ENCODE results near the gene SCD5. TPM values are rescaled to one million over a fixed set of nuclear protein-coding genes. Genes with fewer than 3 reads are reported as not detected.

SCD5 gene
- polyA plus RNA-seq, 1 donor from 2014 or later = not detected

DNA sequence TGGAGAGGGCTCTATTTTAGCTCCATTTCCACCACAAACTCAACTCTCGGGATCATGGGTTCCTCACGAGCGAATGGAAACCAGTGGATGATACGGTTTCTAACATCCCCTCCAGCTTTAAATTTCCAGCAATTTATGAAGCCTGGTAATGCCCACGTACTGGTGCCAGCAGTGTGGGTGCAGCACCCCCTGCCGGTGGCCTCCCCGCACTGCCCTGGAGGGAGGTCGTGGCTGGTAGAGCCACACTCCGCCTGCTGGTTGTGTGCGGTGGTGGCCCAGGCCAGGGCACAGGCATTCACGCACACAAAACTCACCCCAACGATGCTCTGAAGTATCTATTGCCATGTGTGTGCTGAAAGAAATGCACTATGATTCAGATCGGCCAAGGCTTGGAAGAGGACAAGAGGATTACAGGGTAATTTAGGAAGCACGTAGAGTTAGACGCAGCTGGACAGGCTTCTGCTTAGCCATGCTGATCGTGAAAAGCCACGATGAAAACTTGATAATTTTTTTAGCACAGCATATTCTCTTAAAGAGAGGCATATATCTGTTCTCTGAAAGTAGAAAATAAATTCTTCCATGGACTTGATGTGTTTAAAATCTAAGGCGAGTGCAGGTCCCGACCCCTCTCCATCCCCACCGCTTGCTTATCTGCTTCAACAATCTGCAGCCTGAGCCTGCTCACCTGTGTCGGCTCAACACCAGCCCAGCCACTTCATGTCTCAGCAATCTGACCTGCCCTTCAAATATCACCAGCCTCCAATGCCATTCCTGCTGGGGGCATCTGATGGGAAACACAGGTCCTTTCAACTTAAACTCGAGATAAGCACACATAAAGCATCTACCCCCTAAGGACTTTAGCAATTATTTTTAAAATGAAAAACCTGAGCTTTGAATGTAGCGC is 59.1 kb downstream of the SCD5 start:
- H3K9me3 Mint-ChIP-seq = peaks cover 0 to 1% (median 0%) of the 10 kb centered on the region in 3 donors
- no peak overlapping the region for H3K4me3 Mint-ChIP-seq
- no peaks in the 10 kb centered on the region for H3K4me1 Mint-ChIP-seq
- H3K36me3 Mint-ChIP-seq = no peaks in the 10 kb centered on the region
- no peak overlapping the region for H3K27ac Mint-ChIP-seq
- H3K27me3 Mint-ChIP-seq = peaks cover 3% of the 10 kb centered on the region

GRCh38 chr4:82737354-82737753 is 61.2 kb downstream of the SCD5 start:
- H3K27me3 Mint-ChIP-seq = peaks cover 7% of the 10 kb centered on the region
- H3K9me3 Mint-ChIP-seq = peaks cover 0 to 1% (median 0%) of the 10 kb centered on the region in 3 donors
- no peak overlapping the region for H3K27ac Mint-ChIP-seq
- no peaks in the 10 kb centered on the region for H3K4me1 Mint-ChIP-seq
- H3K36me3 Mint-ChIP-seq = no peaks in the 10 kb centered on the region
- H3K4me3 Mint-ChIP-seq = no peak overlapping the region

DNA sequence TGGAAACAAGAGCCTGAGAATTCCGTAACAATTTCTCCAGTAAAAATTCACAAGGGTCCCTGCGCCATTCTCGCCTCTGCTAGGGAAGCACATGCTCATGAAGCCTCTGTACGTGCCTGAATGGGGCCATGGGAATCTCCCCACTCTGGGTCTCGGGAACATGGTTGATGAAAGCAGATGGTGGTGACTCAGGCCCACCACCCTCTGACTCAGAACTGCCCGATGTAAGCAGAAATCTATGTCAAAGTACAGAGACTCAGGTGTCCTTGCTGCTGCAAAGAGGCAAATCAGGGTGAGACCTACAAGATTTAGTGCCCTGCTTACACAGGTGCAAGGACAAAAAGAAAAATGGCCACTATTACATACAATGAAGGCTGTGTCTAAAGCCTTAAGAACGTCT is 65.0 kb downstream of the SCD5 start:
- H3K27ac Mint-ChIP-seq = no peak overlapping the region
- peaks cover 1% of the 10 kb centered on the region for H3K36me3 Mint-ChIP-seq
- peaks cover 0 to 1% (median 0%) of the 10 kb centered on the region in 3 donors for H3K9me3 Mint-ChIP-seq
- peaks cover 4% of the 10 kb centered on the region for H3K27me3 Mint-ChIP-seq
- H3K4me3 Mint-ChIP-seq = no peak overlapping the region
- H3K4me1 Mint-ChIP-seq = no peaks in the 10 kb centered on the region

DNA sequence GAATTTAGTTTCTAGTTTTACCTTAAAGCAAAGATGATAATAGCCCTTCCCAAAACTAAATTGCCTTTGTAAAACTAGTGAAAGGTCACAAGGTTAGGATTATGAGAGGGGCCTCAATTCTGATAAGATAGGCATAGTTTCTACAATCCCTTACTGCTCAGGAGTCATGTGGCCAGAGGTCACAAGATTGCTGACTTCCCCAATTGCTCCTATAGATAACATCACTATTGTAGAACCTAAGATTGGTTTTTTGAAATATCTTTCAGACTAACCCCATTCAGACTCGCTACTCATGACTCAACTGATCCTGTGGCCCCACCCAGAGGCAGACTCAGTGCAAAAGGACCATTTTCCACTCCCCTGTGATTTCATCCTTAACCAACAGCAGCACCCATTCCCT is 70.3 kb downstream of the SCD5 start:
- peaks cover 2% of the 10 kb centered on the region for H3K36me3 Mint-ChIP-seq

DNA sequence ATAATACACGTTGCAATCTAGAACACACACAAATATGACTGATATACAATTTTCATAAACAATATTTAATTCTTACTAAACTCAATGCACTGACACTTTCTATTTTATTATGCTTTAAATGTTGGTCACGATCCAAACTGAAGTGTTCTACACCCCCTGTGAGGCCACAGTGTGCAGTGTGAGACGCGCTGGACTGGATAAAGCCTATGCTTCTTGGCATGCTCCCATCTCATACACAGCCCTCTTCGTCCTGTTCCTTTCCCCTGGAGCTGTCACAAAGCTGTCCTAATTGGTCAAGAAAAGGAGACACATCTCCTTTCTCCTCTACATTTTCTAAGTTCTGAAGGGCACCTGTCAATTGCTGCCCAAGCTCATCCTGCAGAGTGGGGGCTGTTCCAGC is 72.0 kb downstream of the SCD5 start:
- Mint-ChIP-seq H3K27ac (no peak overlapping the region), H3K4me1 (peaks cover 0 to 1% (median 0%) of the 10 kb centered on the region in 3 donors), H3K9me3 (no peaks in the 10 kb centered on the region), H3K27me3 (no peaks in the 10 kb centered on the region), H3K36me3 (peaks cover 2% of the 10 kb centered on the region), H3K4me3 (no peak overlapping the region)

More for the DNA sequence above, 70.3 kb downstream of the SCD5 start:
- no peaks in the 10 kb centered on the region for H3K9me3 Mint-ChIP-seq
- no peak overlapping the region for H3K4me3 Mint-ChIP-seq
- H3K27ac Mint-ChIP-seq = no peak overlapping the region
- peaks cover 3% of the 10 kb centered on the region for H3K27me3 Mint-ChIP-seq
- peaks cover 0 to 1% (median 0%) of the 10 kb centered on the region in 3 donors for H3K4me1 Mint-ChIP-seq

DNA sequence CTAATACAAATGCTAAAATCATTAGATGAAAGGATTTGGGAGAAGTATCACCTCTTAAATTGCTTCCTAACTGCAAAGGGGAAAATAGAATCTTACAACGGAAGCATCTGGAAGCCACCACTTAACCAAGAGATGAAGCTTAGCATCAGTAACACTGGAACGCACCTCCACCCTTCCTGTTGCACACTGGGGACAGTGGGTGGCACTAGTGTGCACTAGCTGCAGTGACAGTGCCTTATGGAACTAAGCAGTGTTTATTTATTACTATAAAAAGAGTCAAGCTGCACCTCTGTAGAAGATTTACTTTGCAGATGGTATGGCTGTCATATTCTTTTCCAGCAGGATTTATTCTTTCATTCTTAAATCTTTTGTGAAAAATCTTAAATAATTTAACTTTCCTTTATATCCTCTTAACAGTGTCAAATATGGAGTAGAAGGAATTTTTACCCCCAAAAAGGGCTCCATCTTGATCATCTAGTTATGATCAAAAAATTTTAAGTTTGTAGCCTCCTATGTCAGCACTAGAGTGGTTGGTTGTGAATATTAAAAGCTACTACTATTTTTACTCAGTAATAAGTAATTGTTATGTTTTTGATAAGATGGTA is 76.7 kb downstream of the SCD5 start:
- H3K36me3 Mint-ChIP-seq = no peaks in the 10 kb centered on the region
- H3K27ac Mint-ChIP-seq = no peak overlapping the region
- no peak overlapping the region for H3K4me3 Mint-ChIP-seq
- no peaks in the 10 kb centered on the region for H3K27me3 Mint-ChIP-seq
- H3K4me1 Mint-ChIP-seq = no peaks in the 10 kb centered on the region
- no peaks in the 10 kb centered on the region for H3K9me3 Mint-ChIP-seq

GRCh38 chr4:82718162-82718940 is 80.2 kb downstream of the SCD5 start:
- Mint-ChIP-seq H3K36me3 (no peaks in the 10 kb centered on the region), H3K4me3 (no peak overlapping the region), H3K27ac (no peak overlapping the region), H3K27me3 (no peaks in the 10 kb centered on the region), H3K4me1 (no peaks in the 10 kb centered on the region), H3K9me3 (no peaks in the 10 kb centered on the region)

DNA sequence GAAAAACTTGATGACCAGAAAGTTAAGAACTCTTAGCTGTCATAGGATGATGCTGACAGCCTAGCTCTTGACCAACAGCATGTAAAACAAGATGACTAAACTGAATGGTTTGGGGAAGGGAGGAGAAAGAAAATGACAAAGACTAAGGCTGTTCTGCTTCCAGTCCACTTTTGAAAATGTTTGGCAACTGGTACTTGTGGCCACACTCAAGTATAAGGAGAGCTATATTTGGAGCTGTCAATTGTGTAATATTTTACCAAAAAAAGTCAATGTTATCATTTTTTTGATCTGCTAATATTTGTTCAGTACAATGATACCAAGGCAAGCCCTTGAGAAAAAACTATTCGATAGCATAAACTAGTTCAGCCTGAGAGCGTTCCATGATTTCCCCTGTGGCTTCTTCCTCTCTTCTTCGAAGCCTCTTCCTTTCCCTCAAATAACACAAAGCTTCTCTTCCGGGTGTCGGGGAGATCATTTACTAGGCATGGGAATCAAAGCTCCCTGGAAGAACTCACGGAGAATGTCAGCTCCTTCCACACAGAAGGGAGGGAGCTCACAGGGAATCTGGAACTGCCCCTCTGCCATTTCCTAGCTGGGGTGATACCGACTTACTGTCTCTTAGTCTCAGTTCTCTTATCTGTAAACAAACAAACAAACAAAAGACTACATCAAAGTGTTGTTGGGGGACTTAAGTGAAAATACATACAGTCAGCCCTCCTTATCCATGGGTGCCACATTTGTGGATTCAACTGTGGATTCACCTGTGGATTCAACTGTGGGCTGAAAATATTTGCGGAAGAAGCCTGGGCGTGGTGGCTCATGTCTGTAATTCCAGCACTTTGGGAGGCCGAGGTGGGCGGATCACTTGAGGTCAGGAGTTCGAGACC is 82.6 kb downstream of the SCD5 start:
- no peak overlapping the region for H3K4me3 Mint-ChIP-seq
- no peaks in the 10 kb centered on the region for H3K27me3 Mint-ChIP-seq
- H3K36me3 Mint-ChIP-seq = no peaks in the 10 kb centered on the region
- H3K27ac Mint-ChIP-seq = no peak overlapping the region
- H3K9me3 Mint-ChIP-seq = no peaks in the 10 kb centered on the region
- H3K4me1 Mint-ChIP-seq = no peaks in the 10 kb centered on the region

- Mint-ChIP-seq H3K9me3 (no peaks in the 10 kb centered on the region), H3K36me3 (no peaks in the 10 kb centered on the region), H3K27me3 (no peaks in the 10 kb centered on the region), H3K27ac (peak overlapping the region in 1 of 3 donors; percentile 56), H3K4me3 (no peak overlapping the region), H3K4me1 (no peaks in the 10 kb centered on the region)
Observed at GRCh38 chr4:82713856-82714255, 84.7 kb downstream of the SCD5 start.

- no peak overlapping the region for H3K27ac Mint-ChIP-seq
- no peaks in the 10 kb centered on the region for H3K4me1 Mint-ChIP-seq
- no peaks in the 10 kb centered on the region for H3K36me3 Mint-ChIP-seq
- H3K27me3 Mint-ChIP-seq = no peaks in the 10 kb centered on the region
- H3K9me3 Mint-ChIP-seq = no peaks in the 10 kb centered on the region
- no peak overlapping the region for H3K4me3 Mint-ChIP-seq
Observed at GRCh38 chr4:82712561-82712960, 86.0 kb downstream of the SCD5 start.

GRCh38 chr4:82711158-82711785 is 87.3 kb downstream of the SCD5 start:
- no peaks in the 10 kb centered on the region for H3K9me3 Mint-ChIP-seq
- H3K4me1 Mint-ChIP-seq = no peaks in the 10 kb centered on the region

GRCh38 chr4:82710197-82710929 is 88.2 kb downstream of the SCD5 start:
- Mint-ChIP-seq H3K27ac (no peak overlapping the region), H3K4me1 (no peaks in the 10 kb centered on the region), H3K9me3 (no peaks in the 10 kb centered on the region), H3K4me3 (no peak overlapping the region), H3K36me3 (no peaks in the 10 kb centered on the region), H3K27me3 (peaks cover 2% of the 10 kb centered on the region)

More at GRCh38 chr4:82711158-82711785, 87.3 kb downstream of the SCD5 start:
- Mint-ChIP-seq H3K4me3 (no peak overlapping the region), H3K36me3 (no peaks in the 10 kb centered on the region), H3K27ac (no peak overlapping the region), H3K27me3 (no peaks in the 10 kb centered on the region)

- Mint-ChIP-seq H3K9me3 (no peaks in the 10 kb centered on the region), H3K27ac (no peak overlapping the region), H3K27me3 (peaks cover 2% of the 10 kb centered on the region), H3K36me3 (no peaks in the 10 kb centered on the region), H3K4me3 (no peak overlapping the region), H3K4me1 (no peaks in the 10 kb centered on the region)
Observed at GRCh38 chr4:82708982-82709381, 89.6 kb downstream of the SCD5 start.

Measured in IgD-negative memory B cell (primary cell).